ENCODE measurements around the gene SWT1. TPM values are rescaled to one million over a fixed set of nuclear protein-coding genes. Genes with fewer than 3 reads are reported as not detected.

Gene SWT1
- total RNA-seq, 4 donors from 2014 or later, result 1.9 to 6.5 (median 3.5) TPM

GRCh38 chr1:185144233-185144632 lies 12.7 kb upstream of the SWT1 start:
- no peaks in the 10 kb centered on the region for H3K9me3 ChIP-seq
- H3K27ac ChIP-seq, result no peak overlapping the region
- no peak overlapping the region for H3K4me3 ChIP-seq
- intact Hi-C loops (cut with DNase I), result no loop called here
- peaks cover 0 to 96% (median 0%) of the 10 kb centered on the region in 3 donors for H3K36me3 ChIP-seq
- H3K27me3 ChIP-seq, result no peaks in the 10 kb centered on the region
- H3K4me1 ChIP-seq, result no peaks in the 10 kb centered on the region
- DNase-seq, result no peak
- TF ChIP-seq POLR2A (IDR thresholded peaks at IDR 0.05), result no peak
- TF ChIP-seq CTCF (IDR thresholded peaks at IDR 0.05), result no peak

DNA sequence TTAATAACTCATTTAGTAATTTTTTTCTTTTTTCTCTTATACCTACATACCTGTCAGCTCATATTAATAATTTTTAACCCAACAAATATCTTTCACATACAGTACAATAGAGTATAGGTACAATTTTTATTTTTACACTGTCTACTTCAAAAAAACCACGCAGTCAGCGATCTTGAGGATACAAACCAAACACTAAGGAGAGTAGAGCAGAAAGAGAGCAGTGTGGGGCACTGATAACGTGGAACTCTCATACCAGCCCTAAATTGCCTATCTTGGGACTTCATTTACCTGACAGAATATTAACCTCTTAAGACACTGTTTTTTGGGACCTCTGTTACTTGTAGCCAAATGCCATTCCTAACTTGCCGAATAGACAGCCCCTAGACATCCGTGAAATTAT lies 5.8 kb upstream of the SWT1 start:
- intact Hi-C loops (cut with DNase I), result no loop called here
- peaks cover 0 to 32% (median 10%) of the 10 kb centered on the region in 3 donors for H3K4me1 ChIP-seq
- 90 to 93% methylated on average over 5 of the region's 5 CpGs for WGBS, 2 donors
- H3K4me3 ChIP-seq, result no peak overlapping the region
- H3K27me3 ChIP-seq, result no peaks in the 10 kb centered on the region
- no peaks in the 10 kb centered on the region for H3K9me3 ChIP-seq
- no peak for DNase-seq
- no peak for TF ChIP-seq POLR2A (IDR thresholded peaks at IDR 0.05)
- no peak for TF ChIP-seq CTCF (IDR thresholded peaks at IDR 0.05)
- H3K36me3 ChIP-seq, result peaks cover 0 to 52% (median 0%) of the 10 kb centered on the region in 3 donors
- no peak overlapping the region for H3K27ac ChIP-seq

- no peak overlapping the region for H3K27ac ChIP-seq
- 79 to 80% methylated on average over 3 of the region's 3 CpGs for WGBS, 2 donors
- TF ChIP-seq CTCF (IDR thresholded peaks at IDR 0.05), result no peak
- TF ChIP-seq POLR2A (IDR thresholded peaks at IDR 0.05), result no peak
- peaks cover 0 to 32% (median 10%) of the 10 kb centered on the region in 3 donors for H3K4me1 ChIP-seq
- no peak for DNase-seq
- no peak overlapping the region for H3K4me3 ChIP-seq
- H3K27me3 ChIP-seq, result no peaks in the 10 kb centered on the region
- no peaks in the 10 kb centered on the region for H3K9me3 ChIP-seq
- intact Hi-C loops (cut with DNase I), result no loop called here
- H3K36me3 ChIP-seq, result peaks cover 0 to 41% (median 0%) of the 10 kb centered on the region in 3 donors
Measured at GRCh38 chr1:185152187-185152767, 4.7 kb upstream of the SWT1 start.

GRCh38 chr1:185154912-185155513 lies 2.0 kb upstream of the SWT1 start:
- Histone ChIP-seq H3K27ac (peak overlapping the region in 3 of 4 donors; percentile 96 to 99 (median 97)), H3K27me3 (no peaks in the 10 kb centered on the region), H3K9me3 (no peaks in the 10 kb centered on the region), H3K4me3 (peak overlapping the region in 2 of 4 donors; percentile 92 to 95), H3K36me3 (peaks cover 0 to 14% (median 0%) of the 10 kb centered on the region in 3 donors), H3K4me1 (peaks cover 0 to 45% (median 13%) of the 10 kb centered on the region in 3 donors)
- intact Hi-C loops (cut with DNase I), result no loop called here
- no peak for TF ChIP-seq CTCF (IDR thresholded peaks at IDR 0.05)
- TF ChIP-seq POLR2A (IDR thresholded peaks at IDR 0.05), result no peak
- WGBS, 2 donors, result 12 to 23% methylated on average over 2 of the region's 2 CpGs
- no peak for DNase-seq

- Histone ChIP-seq H3K36me3 (peaks cover 0 to 6% (median 0%) of the 10 kb centered on the region in 3 donors), H3K9me3 (no peaks in the 10 kb centered on the region), H3K4me3 (peak overlapping the region; percentile 64 to 95 (median 88)), H3K27ac (peak overlapping the region; percentile 96 to 99 (median 98)), H3K4me1 (peaks cover 0 to 45% (median 13%) of the 10 kb centered on the region in 3 donors), H3K27me3 (no peaks in the 10 kb centered on the region)
- WGBS, 2 donors, result 5 to 15% methylated on average over 11 of the region's 11 CpGs
- DNase-seq, result no peak
- intact Hi-C loops (cut with DNase I), result no loop called here
- TF ChIP-seq POLR2A (IDR thresholded peaks at IDR 0.05) (no peak), CTCF (IDR thresholded peaks at IDR 0.05) (no peak)
Measured at GRCh38 chr1:185155600-185156287, 1.2 kb upstream of the SWT1 start.
